Trophoblast cell (in vitro differentiated cells and primary cell): ENCODE data around the gene IQSEC1.

Experiments
- DNase-seq, 2 donors: peaks; one replicate each; pipeline ENCODE4 v3.0.0-alpha.2; 2016
- H2AFZ ChIP-seq: 2 replicates; pipeline ENCODE4 v1.6.1; 2013; ENCODE audit warnings: low read length, moderate library complexity, mild to moderate bottlenecking; ENCODE audit not compliant: insufficient read depth, poor library complexity
- H2AK5ac ChIP-seq: 2 replicates; pipeline ENCODE4 v1.6.1; 2013; ENCODE audit warnings: mild to moderate bottlenecking, low read length
- H2BK120ac ChIP-seq: 2 replicates; pipeline ENCODE4 v1.6.1; 2013; ENCODE audit warnings: low read length, mild to moderate bottlenecking, moderate library complexity; ENCODE audit not compliant: insufficient read depth, poor library complexity
- H2BK12ac ChIP-seq: 2 replicates; pipeline ENCODE4 v1.6.1; 2013; ENCODE audit warnings: mild to moderate bottlenecking, low read length, moderate library complexity
- H2BK5ac ChIP-seq: 2 replicates; pipeline ENCODE4 v1.6.1; 2013; ENCODE audit warnings: low read length, low read depth, moderate library complexity, mild to moderate bottlenecking; ENCODE audit not compliant: poor library complexity
- H3K14ac ChIP-seq: 2 replicates; pipeline ENCODE4 v1.6.1; 2013; ENCODE audit warnings: mild to moderate bottlenecking, low read length
- H3K18ac ChIP-seq: 2 replicates; pipeline ENCODE4 v1.6.1; 2013; ENCODE audit warnings: mild to moderate bottlenecking, low read length
- H3K23ac ChIP-seq: 2 replicates; pipeline ENCODE4 v1.6.1; 2013; ENCODE audit warnings: low read length
- H3K27ac ChIP-seq: 2 replicates; pipeline ENCODE4 v1.5.1; 2013; ENCODE audit warnings: low read depth, mild to moderate bottlenecking, inconsistent platforms, low read length, moderate library complexity
- H3K27me3 ChIP-seq: 2 replicates; pipeline ENCODE4 v1.6.1; 2013; ENCODE audit warnings: inconsistent platforms, mild to moderate bottlenecking, low read length, moderate library complexity; ENCODE audit not compliant: insufficient read depth
- H3K36me3 ChIP-seq, 2 experiments: 1 replicate in 1 of 2; 2 replicates in 1 of 2; pipeline ENCODE4 v1.6.1; 2013; ENCODE audit warnings: low read length in 2 of 2, mild to moderate bottlenecking in 2 of 2, moderate library complexity in 1 of 2; ENCODE audit not compliant: insufficient read depth in 2 of 2, control insufficient read depth in 1 of 2
- H3K4ac ChIP-seq: 2 replicates; pipeline ENCODE4 v1.6.1; 2013; ENCODE audit warnings: low read depth, mild to moderate bottlenecking, low read length, moderate library complexity
- H3K4me1 ChIP-seq, 2 experiments: 1 replicate in 1 of 2; 2 replicates in 1 of 2; pipeline ENCODE4 v1.6.1; 2013; ENCODE audit warnings: low read length in 2 of 2, mild to moderate bottlenecking in 2 of 2, moderate library complexity in 1 of 2; ENCODE audit not compliant: insufficient read depth in 2 of 2, control insufficient read depth in 1 of 2
- H3K4me2 ChIP-seq: 2 replicates; pipeline ENCODE4 v1.6.1; 2013; ENCODE audit warnings: inconsistent platforms, mild to moderate bottlenecking, low read length, moderate library complexity
- H3K4me3 ChIP-seq: 2 replicates; pipeline ENCODE4 v1.5.1; 2013; ENCODE audit warnings: mild to moderate bottlenecking, low read depth, low read length, inconsistent platforms
- H3K79me1 ChIP-seq: one replicate; pipeline ENCODE4 v1.6.1; 2013; ENCODE audit warnings: low read length
- H3K79me2 ChIP-seq: 2 replicates; pipeline ENCODE4 v1.6.1; 2013; ENCODE audit warnings: low read length, mild to moderate bottlenecking; ENCODE audit not compliant: control insufficient read depth, insufficient read depth, poor library complexity
- H3K9ac ChIP-seq: 2 replicates; pipeline ENCODE4 v1.6.1; 2013; ENCODE audit warnings: mild to moderate bottlenecking, low read length
- H3K9me3 ChIP-seq: 2 replicates; pipeline ENCODE4 v1.6.1; 2013; ENCODE audit warnings: low read depth, mild to moderate bottlenecking, control low read depth, inconsistent platforms, low read length; ENCODE audit not compliant: insufficient read depth
- H4K12ac ChIP-seq: 2 replicates; pipeline ENCODE4 v1.6.1; 2013; ENCODE audit warnings: low read depth, mild to moderate bottlenecking, low read length, moderate library complexity
- H4K8ac ChIP-seq: 2 replicates; pipeline ENCODE4 v1.6.1; 2013; ENCODE audit warnings: low read depth, mild to moderate bottlenecking, low read length, moderate library complexity
- H4K91ac ChIP-seq: one replicate; pipeline ENCODE4 v1.6.1; 2013; ENCODE audit warnings: low read depth, mild to moderate bottlenecking, low read length, moderate library complexity
- WGBS: extraction: QIAGEN DNeasy Blood & Tissue Kit; methylation state at CpG from one replicate; pipeline ENCODE4 v1.1.7; 2013; ENCODE audit warnings: missing lambda C conversion rate; ENCODE audit not compliant: insufficient read length, insufficient coverage; ENCODE audit errors: extremely low coverage; 5-methylcytosine and 5-hydroxymethylcytosine counted together

Gene IQSEC1

GRCh38 chr3:13080591-13080990, 7.4 kb upstream of the IQSEC1 start:
- Histone ChIP-seq H3K36me3 (no peaks in the 10 kb centered on the region), H4K91ac (no peak overlapping the region), H3K4ac (no peak overlapping the region), H2BK5ac (no peak overlapping the region), H3K14ac (no peak overlapping the region), H4K8ac (no peak overlapping the region), H3K27me3 (no peaks in the 10 kb centered on the region), H3K4me3 (no peak overlapping the region), H3K79me2 (no peaks in the 10 kb centered on the region), H3K4me1 (no peaks in the 10 kb centered on the region), H3K9ac (no peak overlapping the region), H2AFZ (no peak overlapping the region), H4K12ac (no peak overlapping the region), H2AK5ac (no peak overlapping the region), H3K9me3 (no peaks in the 10 kb centered on the region), H3K79me1 (no peaks in the 10 kb centered on the region), H3K4me2 (no peak overlapping the region), H2BK12ac (no peak overlapping the region), H2BK120ac (no peak overlapping the region), H3K18ac (no peak overlapping the region), H3K27ac (no peak overlapping the region), H3K23ac (no peak overlapping the region)
- WGBS: no CpG with 5 or more reads among the region's 8 CpGs
- no peak for DNase-seq

- Histone ChIP-seq H3K9ac (no peak overlapping the region), H3K4me2 (no peak overlapping the region), H2BK120ac (no peak overlapping the region), H4K12ac (no peak overlapping the region), H3K27me3 (peaks cover 5% of the 10 kb centered on the region), H2AFZ (no peak overlapping the region), H2BK5ac (no peak overlapping the region), H3K9me3 (no peaks in the 10 kb centered on the region), H3K4me3 (no peak overlapping the region), H3K27ac (no peak overlapping the region), H4K8ac (no peak overlapping the region), H3K18ac (no peak overlapping the region), H2BK12ac (no peak overlapping the region), H3K79me2 (no peaks in the 10 kb centered on the region), H2AK5ac (no peak overlapping the region), H3K4me1 (no peaks in the 10 kb centered on the region), H4K91ac (no peak overlapping the region), H3K36me3 (no peaks in the 10 kb centered on the region), H3K14ac (no peak overlapping the region), H3K79me1 (no peaks in the 10 kb centered on the region), H3K23ac (no peak overlapping the region), H3K4ac (no peak overlapping the region)
- DNase-seq: no peak
- WGBS: no CpG with 5 or more reads among the region's 3 CpGs
Measured at GRCh38 chr3:13080026-13080425, 6.8 kb upstream of the IQSEC1 start.

DNA sequence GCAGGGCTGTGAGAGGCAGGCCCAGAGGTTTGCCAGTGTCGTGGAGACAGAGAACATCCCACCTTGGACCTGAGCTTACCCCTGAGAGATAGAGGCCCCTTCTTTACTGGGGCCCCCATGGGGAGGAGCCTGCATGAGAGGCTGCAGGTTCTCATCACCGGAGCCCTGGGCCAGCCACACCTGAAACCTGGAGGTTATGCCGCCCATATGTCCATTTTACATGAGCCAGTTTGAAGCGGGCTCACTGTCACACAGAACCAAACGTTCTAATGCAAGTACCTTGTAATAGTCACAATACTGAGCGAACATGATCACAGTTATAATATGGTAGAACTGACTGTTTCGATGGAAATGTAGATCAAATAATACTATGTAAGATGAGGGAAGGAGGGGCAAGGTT, 6.3 kb upstream of the IQSEC1 start:
- Histone ChIP-seq H3K4me1 (no peaks in the 10 kb centered on the region), H2AFZ (no peak overlapping the region), H3K9ac (no peak overlapping the region), H3K27ac (no peak overlapping the region), H3K79me1 (no peaks in the 10 kb centered on the region), H3K4me2 (no peak overlapping the region), H2BK5ac (no peak overlapping the region), H2AK5ac (no peak overlapping the region), H3K4ac (no peak overlapping the region), H3K9me3 (no peaks in the 10 kb centered on the region), H4K91ac (no peak overlapping the region), H4K8ac (no peak overlapping the region), H3K79me2 (no peaks in the 10 kb centered on the region), H3K36me3 (no peaks in the 10 kb centered on the region), H3K18ac (no peak overlapping the region), H3K4me3 (no peak overlapping the region), H3K23ac (no peak overlapping the region), H2BK12ac (no peak overlapping the region), H3K14ac (no peak overlapping the region), H4K12ac (no peak overlapping the region), H3K27me3 (peaks cover 10% of the 10 kb centered on the region), H2BK120ac (no peak overlapping the region)
- WGBS: no CpG with 5 or more reads among the region's 7 CpGs
- DNase-seq: no peak

- WGBS: no CpG with 5 or more reads among the region's 7 CpGs
- Histone ChIP-seq H3K36me3 (no peaks in the 10 kb centered on the region), H2BK12ac (no peak overlapping the region), H3K27me3 (peaks cover 13% of the 10 kb centered on the region), H3K4me3 (no peak overlapping the region), H3K79me1 (no peaks in the 10 kb centered on the region), H2AK5ac (no peak overlapping the region), H4K8ac (no peak overlapping the region), H2BK120ac (no peak overlapping the region), H3K9ac (no peak overlapping the region), H2AFZ (no peak overlapping the region), H4K91ac (no peak overlapping the region), H4K12ac (no peak overlapping the region), H3K79me2 (no peaks in the 10 kb centered on the region), H3K9me3 (peaks cover 2% of the 10 kb centered on the region), H3K4me2 (no peak overlapping the region), H2BK5ac (no peak overlapping the region), H3K23ac (no peak overlapping the region), H3K14ac (no peak overlapping the region), H3K18ac (no peak overlapping the region), H3K4me1 (no peaks in the 10 kb centered on the region), H3K27ac (no peak overlapping the region), H3K4ac (no peak overlapping the region)
- no peak for DNase-seq
Measured at GRCh38 chr3:13079051-13079450, 5.8 kb upstream of the IQSEC1 start.
